GM18867 (cell line): ENCODE data around the gene SAP130.

ENCODE experiments used
- ATAC-seq: cut with Tn5 transposase; IDR thresholded peaks from one replicate; pipeline ENCODE4 v1.9.1; 2021; ENCODE audit warnings: mild to moderate bottlenecking, moderate library complexity; ENCODE audit not compliant: unreplicated experiment

SAP130 gene

GRCh38 chr2:127897531-127898211 is 130.2 kb downstream of the SAP130 start:
- no peak for ATAC-seq

GRCh38 chr2:127893494-127893893 is 134.4 kb downstream of the SAP130 start:
- no peak for ATAC-seq

- ATAC-seq, result no peak
Observed at GRCh38 chr2:127893033-127893432, 134.8 kb downstream of the SAP130 start.

- ATAC-seq, result no peak
Observed at GRCh38 chr2:127891811-127892210, 136.0 kb downstream of the SAP130 start.
